DOHH2 (cell line): ENCODE data around the gene EEA1.

ENCODE experiments used
- H3F3A ChIP-seq: fragments of 200-600 bp; sonication (generic), shearing (Covaris generic); 2 replicates; pipeline ENCODE4 v1.6.0; 2016; ENCODE audit warnings: antibody characterized with exemption, mild to moderate bottlenecking; ENCODE audit not compliant: control insufficient read depth, insufficient read depth
- H3K27ac ChIP-seq: fragments of 200-600 bp; sonication (generic); 2 replicates; pipeline ENCODE4 v1.5.1; 2014; ENCODE audit warnings: low read depth, mild to moderate bottlenecking, low read length, moderate library complexity
- H3K27me3 ChIP-seq: fragments of 200-600 bp; sonication (generic); 2 replicates; pipeline ENCODE4 v1.6.1; 2014; ENCODE audit warnings: mild to moderate bottlenecking, low read length, mixed read lengths; ENCODE audit not compliant: control insufficient read depth
- H3K36me3 ChIP-seq: fragments of 200-600 bp; sonication (generic); 2 replicates; pipeline ENCODE4 v1.6.1; 2014; ENCODE audit warnings: mild to moderate bottlenecking, low read length, moderate library complexity, mixed read lengths; ENCODE audit not compliant: control insufficient read depth
- H3K4me1 ChIP-seq: fragments of 200-600 bp; sonication (generic); 2 replicates; pipeline ENCODE4 v1.6.1; 2014; ENCODE audit warnings: mild to moderate bottlenecking, low read length, mixed read lengths; ENCODE audit not compliant: control insufficient read depth
- H3K4me2 ChIP-seq: fragments of 200-600 bp; sonication (generic); 2 replicates; pipeline ENCODE4 v1.6.0; 2014; ENCODE audit warnings: mild to moderate bottlenecking, low read length, moderate library complexity
- H3K4me3 ChIP-seq: fragments of 200-600 bp; sonication (generic); 2 replicates; pipeline ENCODE4 v1.5.1; 2014; ENCODE audit warnings: mild to moderate bottlenecking, low read length, mixed read lengths
- H3K79me2 ChIP-seq: fragments of 200-600 bp; sonication (generic); 2 replicates; pipeline ENCODE4 v1.6.1; 2014; ENCODE audit warnings: mild to moderate bottlenecking, low read length, mixed read lengths; ENCODE audit not compliant: control insufficient read depth
- H3K9me2 ChIP-seq: fragments of 200-600 bp; sonication (generic); replicated peaks from 2 replicates; pipeline ENCODE4 v1.6.1; 2014; ENCODE audit warnings: mild to moderate bottlenecking, low read length, mixed read lengths; ENCODE audit not compliant: control insufficient read depth
- H3K9me3 ChIP-seq: fragments of 200-600 bp; sonication (generic); 2 replicates; pipeline ENCODE4 v1.6.1; 2014; ENCODE audit warnings: antibody characterized with exemption, low read length, mixed read lengths; ENCODE audit not compliant: control insufficient read depth, insufficient read depth
- H4K20me1 ChIP-seq: fragments of 200-600 bp; sonication (generic); 2 replicates; pipeline ENCODE4 v1.6.0; 2014; ENCODE audit warnings: low read depth, mild to moderate bottlenecking, antibody characterized with exemption, low read length, moderate library complexity; ENCODE audit not compliant: control insufficient read depth, insufficient read depth
- CTCF ChIP-seq: fragments of 200-600 bp; sonication (generic); IDR thresholded peaks from one replicate; pipeline ENCODE4 v1.5.1; 2014; ENCODE audit warnings: antibody characterized with exemption, mild to moderate bottlenecking, low read depth, low read length; ENCODE audit not compliant: poor library complexity, severe bottlenecking
- EZH2phosphoT487 ChIP-seq: fragments of 200-600 bp; sonication (generic); IDR thresholded peaks from 2 replicates; pipeline ENCODE4 v1.6.1; 2017; ENCODE audit warnings: borderline replicate concordance, mild to moderate bottlenecking, antibody characterized with exemption, low read length, moderate library complexity, mixed read lengths

The EEA1 gene

GRCh38 chr12:92859650-92860386, 69.3 kb downstream of the EEA1 start:
- Histone ChIP-seq H3K36me3 (peaks cover 38% of the 10 kb centered on the region), H3K4me1 (no peaks in the 10 kb centered on the region), H3K27ac (no peak overlapping the region), H3K9me3 (no peaks in the 10 kb centered on the region), H3K27me3 (no peaks in the 10 kb centered on the region), H3K9me2 (no peaks in the 10 kb centered on the region), H4K20me1 (no peaks in the 10 kb centered on the region), H3K79me2 (no peaks in the 10 kb centered on the region), H3F3A (0 out of 2 replicates have a peak, but pooled peaks cover 5% of the 10 kb centered on the region), H3K4me3 (no peak overlapping the region), H3K4me2 (no peak overlapping the region)
- TF ChIP-seq EZH2phosphoT487 (no peak), CTCF (no peak)

GRCh38 chr12:92857818-92858217, 71.3 kb downstream of the EEA1 start:
- peaks cover 8% of the 10 kb centered on the region; the same call in 1 of the 2 replicates for H3F3A ChIP-seq
- H3K27me3 ChIP-seq = no peaks in the 10 kb centered on the region
- no peak overlapping the region for H3K4me2 ChIP-seq
- H3K27ac ChIP-seq = no peak overlapping the region
- H3K79me2 ChIP-seq = no peaks in the 10 kb centered on the region
- no peak overlapping the region for H3K4me3 ChIP-seq
- no peak for TF ChIP-seq EZH2phosphoT487
- TF ChIP-seq CTCF = no peak
- no peaks in the 10 kb centered on the region for H3K9me2 ChIP-seq
- H4K20me1 ChIP-seq = no peaks in the 10 kb centered on the region
- H3K36me3 ChIP-seq = peaks cover 33% of the 10 kb centered on the region
- no peaks in the 10 kb centered on the region for H3K9me3 ChIP-seq
- no peaks in the 10 kb centered on the region for H3K4me1 ChIP-seq

GRCh38 chr12:92854344-92854743, 74.8 kb downstream of the EEA1 start:
- Histone ChIP-seq H3K27ac (no peak overlapping the region), H4K20me1 (no peaks in the 10 kb centered on the region), H3K27me3 (no peaks in the 10 kb centered on the region), H3K4me1 (no peaks in the 10 kb centered on the region), H3F3A (peaks cover 8% of the 10 kb centered on the region; the same call in 1 of the 2 replicates), H3K9me3 (no peaks in the 10 kb centered on the region), H3K79me2 (no peaks in the 10 kb centered on the region), H3K4me2 (no peak overlapping the region), H3K36me3 (peaks cover 46% of the 10 kb centered on the region), H3K4me3 (no peak overlapping the region), H3K9me2 (no peaks in the 10 kb centered on the region)
- TF ChIP-seq CTCF = no peak
- TF ChIP-seq EZH2phosphoT487 = no peak
